Body of pancreas (tissue), 4 donors: ENCODE data around the gene TOMM5. TPM values are rescaled to one million over a fixed set of nuclear protein-coding genes. Genes with fewer than 3 reads are reported as not detected.

Source experiments
- ATAC-seq: fragments of 150-250 bp; one replicate; pipeline ENCODE4 v1.9.1; 2016
- DNase-seq, 4 donors: peaks; one replicate each; pipeline ENCODE4 v3.0.0-alpha.2; 2019
- H3K27ac ChIP-seq, 4 donors: fragments of 200-600 bp; sonication (generic); 1 replicate in 3 of 4; 2 replicates in 1 of 4; pipeline versions ENCODE4 v1.5.1 to v1.6.1; 2016 to 2019; ENCODE audit warnings: mild to moderate bottlenecking in 1 of 4, mixed read lengths in 1 of 4, moderate library complexity in 1 of 4
- H3K27me3 ChIP-seq, 2 donors: fragments of 200-600 bp; sonication (generic); one replicate each; pipeline ENCODE4 v1.6.0; 2016; ENCODE audit warnings: mild to moderate bottlenecking in 1 of 2
- H3K36me3 ChIP-seq, 2 donors: fragments of 200-600 bp; sonication (generic); replicated peaks in 1 of 2; 2 replicates each; pipeline ENCODE4 v1.5.1; 2016; ENCODE audit warnings: low read depth in 2 of 2; ENCODE audit not compliant: insufficient read depth in 1 of 2
- H3K4me1 ChIP-seq: fragments of 200-600 bp; sonication (generic); one replicate; pipeline ENCODE4 v1.6.0; 2016
- H3K4me3 ChIP-seq, 2 donors: fragments of 200-600 bp; sonication (generic); 1 replicate in 1 of 2; 2 replicates in 1 of 2; pipeline ENCODE4 v1.5.1; 2016 to 2019
- H3K9me3 ChIP-seq, 3 donors: fragments of 200-600 bp; sonication (generic); 1 replicate in 2 of 3; 2 replicates in 1 of 3; pipeline ENCODE4 v1.5.1; 2016
- POLR2A ChIP-seq, 3 donors: fragments of 450-650 bp; IDR thresholded peaks; one replicate each; pipeline ENCODE4 v1.6.1; 2016; ENCODE audit warnings: antibody characterized with exemption in 3 of 3, mild to moderate bottlenecking in 2 of 3
- WGBS, 2 donors: methylation state at CpG; one replicate each; pipeline ENCODE4 v1.1.5; 2017; 5-methylcytosine and 5-hydroxymethylcytosine counted together
- intact Hi-C: fragments of 100-400 bp; cut with DNase I; formaldehyde crosslinking; loops from one replicate; pipeline ENCODE4 v1.15.1; 2023
- total RNA-seq, 2 donors: library from RNA; depleted of rRNA; stranded (reverse); fragments of >200 nt; gene quantifications; one replicate each; pipeline ENCODE4 v1.1.0, GENCODE V29; 2016
- TF ChIP-seq, protein P1 (sequence below), 7 experiments: fragments of 450-650 bp in 4 of 7; fragments of 200-600 bp in 3 of 7; sonication (generic) in 3 of 7; IDR thresholded peaks; one replicate each; pipeline ENCODE4 v1.5.1; 2016 to 2019; ENCODE audit warnings: antibody characterized with exemption in 7 of 7

The TOMM5 gene
- total RNA-seq, 2 donors from 2014 or later = 37.6 to 48.8 TPM

- 67 to 69% methylated on average over 4 of the region's 4 CpGs for WGBS, 2 donors
- TF ChIP-seq POLR2A (IDR thresholded peaks at IDR 0.05) = no peak
- TF ChIP-seq, protein P1, sequence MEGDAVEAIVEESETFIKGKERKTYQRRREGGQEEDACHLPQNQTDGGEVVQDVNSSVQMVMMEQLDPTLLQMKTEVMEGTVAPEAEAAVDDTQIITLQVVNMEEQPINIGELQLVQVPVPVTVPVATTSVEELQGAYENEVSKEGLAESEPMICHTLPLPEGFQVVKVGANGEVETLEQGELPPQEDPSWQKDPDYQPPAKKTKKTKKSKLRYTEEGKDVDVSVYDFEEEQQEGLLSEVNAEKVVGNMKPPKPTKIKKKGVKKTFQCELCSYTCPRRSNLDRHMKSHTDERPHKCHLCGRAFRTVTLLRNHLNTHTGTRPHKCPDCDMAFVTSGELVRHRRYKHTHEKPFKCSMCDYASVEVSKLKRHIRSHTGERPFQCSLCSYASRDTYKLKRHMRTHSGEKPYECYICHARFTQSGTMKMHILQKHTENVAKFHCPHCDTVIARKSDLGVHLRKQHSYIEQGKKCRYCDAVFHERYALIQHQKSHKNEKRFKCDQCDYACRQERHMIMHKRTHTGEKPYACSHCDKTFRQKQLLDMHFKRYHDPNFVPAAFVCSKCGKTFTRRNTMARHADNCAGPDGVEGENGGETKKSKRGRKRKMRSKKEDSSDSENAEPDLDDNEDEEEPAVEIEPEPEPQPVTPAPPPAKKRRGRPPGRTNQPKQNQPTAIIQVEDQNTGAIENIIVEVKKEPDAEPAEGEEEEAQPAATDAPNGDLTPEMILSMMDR (IDR thresholded peaks at IDR 0.05) = no peak
- DNase-seq (no peak), ATAC-seq (no peak)
- Histone ChIP-seq H3K27me3 (no peaks in the 10 kb centered on the region), H3K36me3 (no peaks in the 10 kb centered on the region), H3K4me3 (no peak overlapping the region), H3K4me1 (no peaks in the 10 kb centered on the region), H3K27ac (no peak overlapping the region), H3K9me3 (no peaks in the 10 kb centered on the region)
- intact Hi-C loops = no loop called here
These were observed 25.4 kb upstream of the TOMM5 start for GRCh38 chr9:37617832-37618231.

DNA sequence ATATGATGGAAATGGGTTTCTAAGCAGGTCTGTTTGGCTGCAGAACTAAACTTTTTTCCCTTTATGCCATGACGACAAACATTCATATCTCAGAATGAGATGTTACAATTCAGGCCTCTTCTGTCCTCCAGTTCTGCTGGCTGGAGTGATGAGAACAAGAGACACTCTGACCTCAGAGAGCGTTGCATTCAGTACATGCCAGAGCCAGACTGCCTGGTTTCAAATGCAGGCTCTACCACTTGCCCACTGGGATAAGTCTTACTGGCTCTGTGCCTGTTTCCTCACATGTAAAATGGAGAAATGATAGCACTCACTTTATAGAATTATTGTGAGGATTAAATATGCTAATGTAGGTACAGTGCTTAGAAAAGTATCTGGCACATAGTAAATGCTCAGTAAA, 24.8 kb upstream of the TOMM5 start:
- H3K27me3 ChIP-seq = no peaks in the 10 kb centered on the region
- H3K4me1 ChIP-seq = no peaks in the 10 kb centered on the region
- no peak for TF ChIP-seq POLR2A (IDR thresholded peaks at IDR 0.05)
- TF ChIP-seq, protein P1 (IDR thresholded peaks at IDR 0.05) = no peak
- H3K4me3 ChIP-seq = no peak overlapping the region
- no peaks in the 10 kb centered on the region for H3K36me3 ChIP-seq
- DNase-seq (no peak), ATAC-seq (no peak)
- H3K27ac ChIP-seq = no peak overlapping the region
- WGBS, 2 donors = 83 to 84% methylated on average over 2 of the region's 2 CpGs
- H3K9me3 ChIP-seq = no peaks in the 10 kb centered on the region
- intact Hi-C loops = no loop called here

GRCh38 chr9:37611961-37612360, 19.6 kb upstream of the TOMM5 start:
- ATAC-seq = no peak
- intact Hi-C loops = no loop called here
- TF ChIP-seq, protein P1 (IDR thresholded peaks at IDR 0.05) = no peak
- no peak for TF ChIP-seq POLR2A (IDR thresholded peaks at IDR 0.05)
- Histone ChIP-seq H3K27me3 (no peaks in the 10 kb centered on the region), H3K36me3 (no peaks in the 10 kb centered on the region), H3K4me3 (no peak overlapping the region), H3K4me1 (no peaks in the 10 kb centered on the region), H3K27ac (no peak overlapping the region), H3K9me3 (no peaks in the 10 kb centered on the region)
- no peak for DNase-seq
- WGBS, 2 donors = 61 to 65% methylated on average over 1 of the region's 1 CpG

DNA sequence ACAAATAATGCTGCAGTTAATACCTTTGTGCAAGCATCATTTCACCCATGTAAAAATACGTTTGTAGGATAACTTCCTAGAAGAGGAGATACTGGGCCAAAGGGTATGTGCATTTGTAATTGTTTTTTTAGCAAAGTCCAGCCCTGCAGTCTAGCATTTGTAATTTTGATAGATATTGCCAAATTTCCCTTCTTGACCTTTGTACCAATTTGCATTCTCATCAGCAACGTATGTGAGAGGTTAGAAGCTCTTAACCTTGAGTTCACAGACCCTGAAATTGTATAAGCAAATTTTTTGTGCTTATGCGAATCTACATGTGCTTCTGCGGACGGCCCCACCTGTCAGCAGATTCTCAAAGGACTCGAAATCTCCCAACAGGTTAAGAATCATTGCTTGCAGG, 18.6 kb upstream of the TOMM5 start:
- Histone ChIP-seq H3K36me3 (no peaks in the 10 kb centered on the region), H3K27ac (no peak overlapping the region), H3K4me3 (no peak overlapping the region), H3K9me3 (no peaks in the 10 kb centered on the region), H3K27me3 (no peaks in the 10 kb centered on the region), H3K4me1 (no peaks in the 10 kb centered on the region)
- intact Hi-C loops = no loop called here
- TF ChIP-seq, protein P1 (IDR thresholded peaks at IDR 0.05) = no peak
- TF ChIP-seq POLR2A (IDR thresholded peaks at IDR 0.05) = no peak
- DNase-seq (no peak), ATAC-seq (no peak)
- 70 to 73% methylated on average over 6 of the region's 6 CpGs for WGBS, 2 donors

DNA sequence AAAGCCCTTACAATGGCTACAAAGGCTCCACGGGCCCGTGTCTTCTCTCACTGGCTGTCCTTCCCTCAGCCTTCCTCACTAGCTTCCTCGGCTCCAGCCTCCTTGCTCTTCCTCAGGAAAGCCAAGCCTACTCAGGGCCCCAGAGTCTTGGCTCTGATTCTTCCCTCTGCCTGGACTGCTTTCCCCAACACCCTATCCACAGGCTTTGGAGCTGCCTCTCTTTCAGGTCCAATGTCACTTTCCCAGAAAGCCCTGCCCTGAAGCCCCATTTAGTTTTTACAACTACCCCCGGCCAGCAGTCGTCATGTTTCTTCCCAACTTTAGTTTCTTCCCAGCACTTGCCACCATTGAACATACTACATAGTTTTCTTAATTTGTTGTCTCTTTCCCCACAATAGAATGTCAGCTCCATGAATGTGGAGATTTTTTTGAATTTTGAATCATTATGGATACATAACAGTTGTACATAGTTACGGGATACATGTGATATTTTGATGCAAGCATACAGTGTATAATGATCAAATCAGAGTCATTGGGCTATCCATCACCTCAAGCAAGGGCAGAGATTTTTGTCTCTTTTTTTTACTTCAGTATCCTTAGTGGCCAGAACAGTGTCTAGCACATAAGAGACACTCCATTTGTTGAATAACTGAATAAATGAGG, 17.5 kb upstream of the TOMM5 start:
- 71 to 80% methylated on average over 4 to 6 of the region's 6 CpGs for WGBS, 2 donors
- Histone ChIP-seq H3K36me3 (no peaks in the 10 kb centered on the region), H3K4me3 (no peak overlapping the region), H3K4me1 (no peaks in the 10 kb centered on the region), H3K27ac (no peak overlapping the region), H3K27me3 (no peaks in the 10 kb centered on the region), H3K9me3 (no peaks in the 10 kb centered on the region)
- no peak for ATAC-seq
- no peak for DNase-seq
- TF ChIP-seq, protein P1 (IDR thresholded peaks at IDR 0.05) = no peak
- TF ChIP-seq POLR2A (IDR thresholded peaks at IDR 0.05) = no peak
- intact Hi-C loops = no loop called here
